ENCODE measurements around the gene DNASE1L1. TPM values are rescaled to one million over a fixed set of nuclear protein-coding genes. Genes with fewer than 3 reads are reported as not detected.

Gene DNASE1L1
- total and polyA plus RNA-seq, 2 donors (not counting 1 experiment from before 2014, with no cell fraction given), result 24.6 to 49.2 TPM

GRCh38 chrX:154373340-154374306, 35.4 kb downstream of the DNASE1L1 start:
- Histone ChIP-seq H3K9ac (ENCODE audit: low read length) (peak overlapping the region; percentile 29), H2AFZ (ENCODE audit: insufficient read depth, low read depth, low read length, poor library complexity, severe bottlenecking) (peak overlapping the region; percentile 22), H4K20me1 (ENCODE audit: control insufficient read depth, insufficient read depth, low read length, poor library complexity, severe bottlenecking) (no peaks in the 10 kb centered on the region), H3K9me3 (ENCODE audit: control extremely low read depth in 1 of 3, control insufficient read depth in 2 of 3, insufficient read depth in 1 of 3, low read length in 2 of 3) (no peaks in the 10 kb centered on the region), H3K27ac (ENCODE audit: low read length in 2 of 2) (no peak overlapping the region), H3K4me2 (replicated peaks; ENCODE audit: low read depth, low read length, poor library complexity, severe bottlenecking) (peak overlapping the region; percentile 74), H3K79me2 (ENCODE audit: control insufficient read depth, insufficient read depth, low read length) (peaks cover 20% of the 10 kb centered on the region), H3K27me3 (replicated peaks in 1 of 4; ENCODE audit: control extremely low read depth in 1 of 4, control insufficient read depth in 3 of 4, insufficient read depth in 4 of 4, low read length in 3 of 4) (no peaks in the 10 kb centered on the region), H3K4me1 (ENCODE audit: control insufficient read depth in 2 of 2, insufficient read depth in 2 of 2, low read length in 2 of 2) (peaks cover 27 to 48% of the 10 kb centered on the region in 2 donors), H3K4me3 (ENCODE audit: control extremely low read depth in 1 of 5, extremely low read depth in 1 of 5, insufficient read depth in 1 of 5, low read depth in 2 of 5, low read length in 4 of 5) (peak overlapping the region in 4 of 5 experiments; percentile 15 to 46 (median 29)), H3K36me3 (replicated peaks in 1 of 2; ENCODE audit: control extremely low read depth in 1 of 2, control insufficient read depth in 1 of 2, extremely low read depth in 1 of 2, insufficient read depth in 2 of 2, low read length in 1 of 2) (no peaks in the 10 kb centered on the region)
- DNase-seq (peak; percentile 57), ATAC-seq (ENCODE audit: low read depth) (no peak)
- peak overlapping the region; percentile 59 for H3K27ac Mint-ChIP-seq
- TF ChIP-seq EZH2 (IDR thresholded peaks at IDR 0.05; ENCODE audit: borderline replicate concordance, insufficient read depth, low read depth, low read length, poor library complexity, severe bottlenecking), result no peak
- peak; percentile 46 for TF ChIP-seq CTCF (IDR thresholded peaks at IDR 0.05)
- peaks cover 25% of the 10 kb centered on the region for H3K4me1 Mint-ChIP-seq
- CTCF ChIA-PET, result interaction anchor here (0.6 to 3.2 kb wide), 18 partner anchors 8 to 232 kb away, joined by 3 to 45 read pairs (median 4); partner anchors contain the start of genes ATP6AP1, RPL10 and SLC10A3
- POLR2A ChIA-PET, result interaction anchor here (0.6 to 1.1 kb wide), 3 partner anchors 25 to 153 kb away, joined by 3 read pairs; partner anchors contain the start of gene SLC10A3
- intact Hi-C loops (cut with micrococcal nuclease), result loop anchor here (1.0 to 10.0 kb wide), 3 partner anchors 144 to 279 kb away; partner anchors contain the start of genes FAM3A and MECP2
- H3K27me3 Mint-ChIP-seq, result no peaks in the 10 kb centered on the region
- peak overlapping the region; percentile 70 for H3K4me3 Mint-ChIP-seq
- WGBS (ENCODE audit: insufficient coverage), result 21% methylated on average over 11 of the region's 23 CpGs
- H3K9me3 Mint-ChIP-seq (ENCODE audit: insufficient read depth), result no peaks in the 10 kb centered on the region

Data from B cell (primary cell).